SU-DHL-6 (cell line): ENCODE results near the gene MCTS1.

Experiments used
- H2AFZ ChIP-seq: fragments of 200-600 bp; sonication (generic); 2 replicates; pipeline ENCODE4 v1.6.1; 2014; ENCODE audit warnings: low read depth, mild to moderate bottlenecking, moderate library complexity, mixed read lengths, antibody characterized with exemption, low read length; ENCODE audit not compliant: severe bottlenecking
- H3F3A ChIP-seq: fragments of 200-600 bp; shearing (Covaris generic); 2 replicates; pipeline ENCODE4 v1.6.0; 2016; ENCODE audit warnings: antibody characterized with exemption, mild to moderate bottlenecking; ENCODE audit not compliant: insufficient read depth
- H3K27ac ChIP-seq: fragments of 200-600 bp; sonication (generic); 2 replicates; pipeline ENCODE4 v1.5.1; 2016; ENCODE audit warnings: low read depth, mild to moderate bottlenecking, low read length, moderate library complexity, mixed read lengths
- H3K27me3 ChIP-seq: fragments of 200-600 bp; sonication (generic), shearing (Covaris generic); 2 replicates; pipeline ENCODE4 v1.6.0; 2014; ENCODE audit warnings: mild to moderate bottlenecking, low read length
- H3K36me3 ChIP-seq: fragments of 200-600 bp; sonication (generic); 2 replicates; pipeline ENCODE4 v1.6.1; 2014; ENCODE audit warnings: mild to moderate bottlenecking, low read length, mixed read lengths
- H3K4me2 ChIP-seq: fragments of 300-600, 200-600 bp; shearing (Covaris generic), sonication (generic); 2 replicates; pipeline ENCODE4 v1.6.0; 2014; ENCODE audit warnings: low read length, low read depth, mild to moderate bottlenecking; ENCODE audit not compliant: poor library complexity, severe bottlenecking
- H3K4me3 ChIP-seq: fragments of 200-600 bp; sonication (generic); 2 replicates; pipeline ENCODE4 v1.5.1; 2014; ENCODE audit warnings: antibody characterized with exemption, low read length, mild to moderate bottlenecking, mixed read lengths; ENCODE audit not compliant: insufficient read depth, poor library complexity, severe bottlenecking
- H3K79me2 ChIP-seq: fragments of 200-600 bp; sonication (generic); 2 replicates; pipeline ENCODE4 v1.6.1; 2014; ENCODE audit warnings: mild to moderate bottlenecking, low read length, moderate library complexity; ENCODE audit not compliant: insufficient read depth
- H3K9ac ChIP-seq: fragments of 200-600 bp; sonication (generic); 2 replicates; pipeline ENCODE4 v1.7.0; 2014; ENCODE audit warnings: mild to moderate bottlenecking, low read length
- H3K9me2 ChIP-seq: fragments of 200-600 bp; sonication (generic); replicated peaks from 2 replicates; pipeline ENCODE4 v1.6.1; 2014; ENCODE audit warnings: low read length; ENCODE audit not compliant: insufficient read depth
- H3K9me3 ChIP-seq: fragments of 200-600 bp; sonication (generic); 2 replicates; pipeline ENCODE4 v1.6.1; 2014; ENCODE audit warnings: low read length, mixed read lengths; ENCODE audit not compliant: insufficient read depth
- H4K20me1 ChIP-seq: fragments of 200-600 bp; sonication (generic); 2 replicates; pipeline ENCODE4 v1.6.1; 2014; ENCODE audit warnings: low read depth, mild to moderate bottlenecking, antibody characterized with exemption, low read length, moderate library complexity, mixed read lengths
- EZH2phosphoT487 ChIP-seq: fragments of 200-600 bp; sonication (generic), shearing (Covaris generic); conservative IDR thresholded peaks from 2 replicates; pipeline ENCODE4 v1.6.1; 2018; ENCODE audit warnings: mild to moderate bottlenecking, antibody characterized with exemption, low read length, moderate library complexity, mixed read lengths
- TF ChIP-seq, protein P1 (sequence below): fragments of 200-600 bp; sonication (generic); IDR thresholded peaks from one replicate; pipeline ENCODE4 v1.5.1; 2017; ENCODE audit warnings: antibody characterized with exemption, mild to moderate bottlenecking, low read length, moderate library complexity; ENCODE audit not compliant: insufficient read depth, poor library complexity, severe bottlenecking

The MCTS1 gene

DNA sequence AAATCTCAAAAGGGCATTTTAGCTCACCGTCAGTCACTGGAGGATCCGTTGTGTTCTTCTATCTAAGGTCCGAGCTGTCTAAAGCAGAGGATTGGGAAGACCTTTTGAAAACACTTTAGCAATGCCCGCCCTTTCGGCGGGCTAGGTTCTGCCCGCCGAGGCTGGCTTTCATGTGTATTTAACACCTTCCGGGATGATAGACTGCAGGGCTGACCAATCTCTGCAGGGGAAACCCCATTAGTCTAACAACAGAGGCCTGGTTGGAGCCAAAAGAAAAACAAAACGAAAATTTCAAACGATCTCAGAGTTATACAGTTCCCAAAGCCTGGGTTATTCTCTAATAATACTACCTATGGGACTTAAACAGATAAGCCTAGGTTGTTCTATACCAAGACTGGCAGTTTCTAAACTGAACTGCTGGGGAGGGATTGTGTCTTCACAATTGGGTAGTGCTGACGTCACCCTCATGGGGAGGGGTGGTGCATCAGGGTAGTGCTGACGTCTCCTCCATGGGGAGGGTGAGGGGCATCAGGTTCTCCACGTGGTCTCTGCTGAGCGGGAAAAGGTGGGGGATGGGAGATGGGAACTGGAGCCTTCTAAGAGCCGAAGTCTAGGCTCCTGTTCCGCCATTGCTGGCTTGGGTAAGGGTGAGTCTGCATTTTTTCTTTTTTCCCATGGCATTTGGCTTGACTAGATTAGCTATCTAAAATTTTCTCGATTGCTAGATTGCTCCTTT lies 28.4 kb upstream of the MCTS1 start:
- H4K20me1 ChIP-seq, result no peaks in the 10 kb centered on the region
- no peak overlapping the region for H3K9ac ChIP-seq
- no peaks in the 10 kb centered on the region for H3K36me3 ChIP-seq
- TF ChIP-seq, protein P1, sequence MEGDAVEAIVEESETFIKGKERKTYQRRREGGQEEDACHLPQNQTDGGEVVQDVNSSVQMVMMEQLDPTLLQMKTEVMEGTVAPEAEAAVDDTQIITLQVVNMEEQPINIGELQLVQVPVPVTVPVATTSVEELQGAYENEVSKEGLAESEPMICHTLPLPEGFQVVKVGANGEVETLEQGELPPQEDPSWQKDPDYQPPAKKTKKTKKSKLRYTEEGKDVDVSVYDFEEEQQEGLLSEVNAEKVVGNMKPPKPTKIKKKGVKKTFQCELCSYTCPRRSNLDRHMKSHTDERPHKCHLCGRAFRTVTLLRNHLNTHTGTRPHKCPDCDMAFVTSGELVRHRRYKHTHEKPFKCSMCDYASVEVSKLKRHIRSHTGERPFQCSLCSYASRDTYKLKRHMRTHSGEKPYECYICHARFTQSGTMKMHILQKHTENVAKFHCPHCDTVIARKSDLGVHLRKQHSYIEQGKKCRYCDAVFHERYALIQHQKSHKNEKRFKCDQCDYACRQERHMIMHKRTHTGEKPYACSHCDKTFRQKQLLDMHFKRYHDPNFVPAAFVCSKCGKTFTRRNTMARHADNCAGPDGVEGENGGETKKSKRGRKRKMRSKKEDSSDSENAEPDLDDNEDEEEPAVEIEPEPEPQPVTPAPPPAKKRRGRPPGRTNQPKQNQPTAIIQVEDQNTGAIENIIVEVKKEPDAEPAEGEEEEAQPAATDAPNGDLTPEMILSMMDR, result no peak
- no peak for TF ChIP-seq EZH2phosphoT487
- H3K79me2 ChIP-seq, result no peaks in the 10 kb centered on the region
- H3K9me3 ChIP-seq, result no peaks in the 10 kb centered on the region
- no peak overlapping the region for H3K27ac ChIP-seq
- no peak overlapping the region for H3K4me3 ChIP-seq
- no peak overlapping the region for H3K4me2 ChIP-seq
- no peak overlapping the region for H2AFZ ChIP-seq
- H3K9me2 ChIP-seq, result no peaks in the 10 kb centered on the region
- no peaks in the 10 kb centered on the region for H3F3A ChIP-seq
- H3K27me3 ChIP-seq, result no peaks in the 10 kb centered on the region

DNA sequence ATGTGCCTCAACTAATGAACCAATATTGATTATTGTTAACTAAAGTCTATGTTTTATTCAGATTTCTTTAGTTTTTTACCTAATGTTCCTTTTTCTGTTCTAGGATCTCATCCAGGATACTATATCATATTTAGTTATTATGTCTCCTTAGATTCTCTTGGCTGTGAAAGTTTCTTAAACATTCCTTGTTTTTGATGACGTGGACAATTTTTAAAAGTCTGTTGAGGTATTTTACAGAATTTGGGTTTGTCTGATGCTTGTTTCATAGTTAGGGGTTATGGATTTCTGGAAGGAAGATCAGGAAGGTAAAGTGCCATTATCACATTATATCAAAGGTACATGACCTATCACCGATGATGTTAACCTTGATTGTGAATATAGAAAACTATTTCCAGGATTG lies 18.2 kb upstream of the MCTS1 start:
- H3K27ac ChIP-seq, result no peak overlapping the region
- H4K20me1 ChIP-seq, result no peaks in the 10 kb centered on the region
- no peaks in the 10 kb centered on the region for H3K36me3 ChIP-seq
- no peaks in the 10 kb centered on the region for H3K9me3 ChIP-seq
- no peaks in the 10 kb centered on the region for H3F3A ChIP-seq
- no peaks in the 10 kb centered on the region for H3K79me2 ChIP-seq
- no peak overlapping the region for H3K4me3 ChIP-seq
- no peak overlapping the region for H2AFZ ChIP-seq
- H3K9ac ChIP-seq, result no peak overlapping the region
- H3K27me3 ChIP-seq, result no peaks in the 10 kb centered on the region
- no peak overlapping the region for H3K4me2 ChIP-seq
- no peaks in the 10 kb centered on the region for H3K9me2 ChIP-seq
- TF ChIP-seq EZH2phosphoT487, result no peak
- TF ChIP-seq, protein P1, result no peak

DNA sequence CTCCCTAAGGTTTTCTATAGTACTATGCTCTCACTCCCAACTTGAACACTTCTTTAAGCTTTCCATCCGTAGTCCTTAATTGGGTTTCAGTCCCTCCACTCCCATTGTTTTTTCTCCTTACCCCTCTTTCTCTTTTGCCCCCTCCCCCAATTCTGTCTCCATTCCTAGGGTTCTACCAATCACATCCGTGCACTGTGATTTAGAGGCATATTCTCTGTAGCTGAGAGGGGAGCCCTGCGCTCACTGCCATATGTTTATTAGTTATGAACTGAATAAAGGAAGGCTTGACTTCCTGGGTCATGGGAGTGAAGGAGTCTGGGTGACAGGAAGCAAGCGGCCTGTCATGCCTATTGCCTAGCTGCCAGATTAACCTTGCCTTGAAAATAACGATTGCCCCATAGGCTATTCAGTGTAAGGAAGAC lies 471 bp downstream of the MCTS1 start:
- H3K9me2 ChIP-seq, result no peaks in the 10 kb centered on the region
- peaks cover 6% of the 10 kb centered on the region; the same call in 1 of the 2 replicates for H3K36me3 ChIP-seq
- peaks cover 24% of the 10 kb centered on the region for H3K79me2 ChIP-seq
- peak overlapping the region; percentile 85 for H3K27ac ChIP-seq
- H3K4me2 ChIP-seq, result peak overlapping the region; percentile 98
- peaks cover 5% of the 10 kb centered on the region; the same call in 1 of the 2 replicates for H3F3A ChIP-seq
- no peaks in the 10 kb centered on the region for H3K9me3 ChIP-seq
- peak overlapping the region; percentile 91 for H3K4me3 ChIP-seq
- H3K27me3 ChIP-seq, result no peaks in the 10 kb centered on the region
- no peaks in the 10 kb centered on the region for H4K20me1 ChIP-seq
- TF ChIP-seq EZH2phosphoT487, result no peak
- TF ChIP-seq, protein P1, result no peak
- H3K9ac ChIP-seq, result peak overlapping the region; percentile 97
- peak overlapping the region; percentile 5 for H2AFZ ChIP-seq
